ENCODE measurements around the gene CLEC16A. TPM values are rescaled to one million over a fixed set of nuclear protein-coding genes. Genes with fewer than 3 reads are reported as not detected.

Gene CLEC16A
- total and polyA plus RNA-seq, 2 experiments from 2014 or later = 9.9 to 24.1 TPM

- TF ChIP-seq ZNF462 (CRISPR knock-in tag; IDR thresholded peaks at IDR 0.05) (no peak), NANOG (IDR thresholded peaks at IDR 0.05; ENCODE audit: borderline replicate concordance) (no peak), CREB1 (CRISPR knock-in tag; IDR thresholded peaks at IDR 0.05; ENCODE audit: low read depth) (no peak), ZNF331 (CRISPR knock-in tag; IDR thresholded peaks at IDR 0.05; ENCODE audit: low read depth) (no peak)
Measured at GRCh38 chr16:11156401-11156800, 212.0 kb downstream of the CLEC16A start (continued).

GRCh38 chr16:11157143-11157542 is 212.8 kb downstream of the CLEC16A start:
- Histone ChIP-seq H3K4me3 (no peak overlapping the region), H3K4me1 (ENCODE audit: insufficient read depth) (no peaks in the 10 kb centered on the region), H3K27me3 (ENCODE audit: insufficient read depth) (no peaks in the 10 kb centered on the region), H3K36me3 (ENCODE audit: insufficient read depth) (no peaks in the 10 kb centered on the region), H4K20me1 (replicated peaks; ENCODE audit: insufficient read depth) (no peaks in the 10 kb centered on the region), H3F3A (replicated peaks; ENCODE audit: low read depth) (no peaks in the 10 kb centered on the region), H2AFZ (no peak overlapping the region), H3K9me2 (ENCODE audit: insufficient read depth) (no peaks in the 10 kb centered on the region), H3K4me2 (no peak overlapping the region), H3K79me2 (replicated peaks; ENCODE audit: insufficient read depth) (no peaks in the 10 kb centered on the region), H3K27ac (ENCODE audit: low read depth) (no peak overlapping the region)
- Mint-ChIP-seq H3K27ac (no peak overlapping the region), H3K4me1 (peaks cover 6% of the 10 kb centered on the region; the same call in 2 of the 3 replicates), H3K4me3 (no peak overlapping the region), H3K27me3 (ENCODE audit: insufficient read depth, low read depth, poor library complexity) (peaks cover 3% of the 10 kb centered on the region), H3K36me3 (ENCODE audit: low read depth) (no peaks in the 10 kb centered on the region), H3K9me3 (no peaks in the 10 kb centered on the region)
- ATAC-seq (no peak), DNase-seq (ENCODE audit: low spot score) (no peak)
- TF ChIP-seq NANOG (IDR thresholded peaks at IDR 0.05; ENCODE audit: borderline replicate concordance) (no peak), ZNF331 (CRISPR knock-in tag; IDR thresholded peaks at IDR 0.05; ENCODE audit: low read depth) (no peak), ZNF114 (CRISPR knock-in tag; IDR thresholded peaks at IDR 0.05) (no peak), ZNF462 (CRISPR knock-in tag; IDR thresholded peaks at IDR 0.05) (no peak), JUNB (IDR thresholded peaks at IDR 0.05; ENCODE audit: unreplicated experiment) (no peak), POLR2AphosphoS5 (IDR thresholded peaks at IDR 0.05; ENCODE audit: low read depth) (no peak), EZH2 (IDR thresholded peaks at IDR 0.05; ENCODE audit: low read depth, unreplicated experiment) (no peak)

All from GM23338 (cell line).